HepG2 (cell line): ENCODE measurements around the gene PTPN22. TPM values are rescaled to one million over a fixed set of nuclear protein-coding genes. Genes with fewer than 3 reads are reported as not detected.

Experiments used
- HOXA3 ChIP-seq: sonication (generic); formaldehyde crosslinking; IDR thresholded peaks from 2 replicates; pipeline ENCODE4 v1.5.0; 2020; ENCODE audit warnings: missing genetic modification reagents
- JUNB ChIP-seq: sonication (generic); formaldehyde crosslinking; IDR thresholded peaks from 2 replicates; pipeline ENCODE4 v1.8.0; 2022; ENCODE audit warnings: missing genetic modification reagents, mild to moderate bottlenecking, borderline replicate concordance
- JUND ChIP-seq: sonication (generic); formaldehyde crosslinking; IDR thresholded peaks from 2 replicates; pipeline ENCODE4 v1.8.0; 2022; ENCODE audit warnings: mild to moderate bottlenecking, missing genetic modification reagents
- KDM3A ChIP-seq: IDR thresholded peaks from 2 replicates; pipeline ENCODE4 v1.6.1; 2018; ENCODE audit warnings: low read depth, missing compliant biosample characterization
- MYC ChIP-seq: sonication (generic); formaldehyde crosslinking; IDR thresholded peaks from 2 replicates; pipeline ENCODE4 v1.9.0; 2021; ENCODE audit warnings: missing genetic modification reagents, borderline replicate concordance
- REST ChIP-seq, 2 experiments: IDR thresholded peaks; 2 replicates each; pipeline ENCODE4 v1.6.1; 2011 to 2012; ENCODE audit warnings: low read length in 2 of 2, borderline replicate concordance in 1 of 2, low read depth in 1 of 2, mild to moderate bottlenecking in 1 of 2, moderate library complexity in 1 of 2
- SOX5 ChIP-seq: IDR thresholded peaks from 2 replicates; pipeline ENCODE4 v1.6.1; 2016; ENCODE audit warnings: borderline replicate concordance
- STAT5B ChIP-seq: sonication (generic); formaldehyde crosslinking; IDR thresholded peaks from 2 replicates; pipeline ENCODE4 v1.4.0; 2020; ENCODE audit warnings: missing genetic modification reagents
- TRAFD1 ChIP-seq: sonication (generic); formaldehyde crosslinking; IDR thresholded peaks from 2 replicates; pipeline ENCODE4 v1.5.1; 2020; ENCODE audit warnings: missing genetic modification reagents, mild to moderate bottlenecking, borderline replicate concordance
- ZBTB21 ChIP-seq: sonication (generic); formaldehyde crosslinking; IDR thresholded peaks from 2 replicates; pipeline ENCODE4 v1.4.0; 2020; ENCODE audit warnings: missing genetic modification reagents
- ZFP1 ChIP-seq: IDR thresholded peaks from 2 replicates; pipeline ENCODE4 v1.6.1; 2016
- ZMYM2 ChIP-seq: sonication (generic); formaldehyde crosslinking; IDR thresholded peaks from 2 replicates; pipeline ENCODE4 v1.8.0; 2022; ENCODE audit warnings: mild to moderate bottlenecking, missing genetic modification reagents
- ZNF17 ChIP-seq: sonication (generic); formaldehyde crosslinking; IDR thresholded peaks from 2 replicates; pipeline ENCODE4 v1.5.0; 2020; ENCODE audit warnings: mild to moderate bottlenecking, missing genetic modification reagents
- ZNF232 ChIP-seq: sonication (generic); formaldehyde crosslinking; IDR thresholded peaks from 2 replicates; pipeline ENCODE4 v1.4.0; 2020; ENCODE audit warnings: missing genetic modification reagents, borderline replicate concordance
- ZNF281 ChIP-seq: sonication (generic); formaldehyde crosslinking; IDR thresholded peaks from 2 replicates; pipeline ENCODE4 v1.4.0; 2020; ENCODE audit warnings: missing genetic modification reagents, borderline replicate concordance
- ZNF567 ChIP-seq: sonication (generic); formaldehyde crosslinking; IDR thresholded peaks from 2 replicates; pipeline ENCODE4 v1.8.1; 2023; ENCODE audit warnings: mild to moderate bottlenecking, missing genetic modification reagents, borderline replicate concordance
- ZNF576 ChIP-seq: sonication (generic); formaldehyde crosslinking; IDR thresholded peaks from 2 replicates; pipeline ENCODE4 v1.4.0; 2020; ENCODE audit warnings: mild to moderate bottlenecking, missing genetic modification reagents
- ZNF644 ChIP-seq: IDR thresholded peaks from 2 replicates; pipeline ENCODE4 v1.6.1; 2016; ENCODE audit warnings: low read depth
- ZNF75D ChIP-seq: sonication (generic); formaldehyde crosslinking; IDR thresholded peaks from 2 replicates; pipeline ENCODE4 v1.8.1; 2023; ENCODE audit warnings: missing genetic modification reagents, mild to moderate bottlenecking, borderline replicate concordance
- ZSCAN20 ChIP-seq: sonication (generic); formaldehyde crosslinking; IDR thresholded peaks from 2 replicates; pipeline ENCODE4 v1.4.0; 2020; ENCODE audit warnings: missing genetic modification reagents, mild to moderate bottlenecking, borderline replicate concordance
- polyA plus RNA-seq, 8 experiments: library from polyadenylated mRNA; depleted of rRNA in 3 of 8; stranded (reverse) in 7 of 8; unstranded in 1 of 8; fragments of >200 nt; fragmentation: Illumina TruSeq in 4 of 8; extraction: Trizol in 4 of 8; gene quantifications; 2 replicates each; pipeline versions ENCODE4 v1.2.1 to v1.2.3, GENCODE V29; 2011 to 2016; ENCODE audit warnings: low read depth in 4 of 8, missing spikeins in 1 of 8, mixed read lengths in 1 of 8; ENCODE audit not compliant: insufficient read depth in 1 of 8
- total RNA-seq, 5 experiments: library from RNA; depleted of rRNA; stranded (reverse); fragments of >200 nt; fragmentation: Illumina TruSeq; extraction: Trizol; gene quantifications; 2 replicates each; pipeline ENCODE4 v1.2.3, GENCODE V29; 2016; ENCODE audit warnings: low read depth in 1 of 5

PTPN22 gene
- total and polyA plus RNA-seq, 2 of the 13 experiments (the other 11 are each of a cell fraction or from before 2014, with no cell fraction given), result not detected

- no peak for TF ChIP-seq ZBTB21 (CRISPR knock-in tag)
- TF ChIP-seq ZNF17 (CRISPR knock-in tag), result no peak
- no peak for TF ChIP-seq TRAFD1 (CRISPR knock-in tag)
- TF ChIP-seq ZNF75D (CRISPR knock-in tag), result no peak
- TF ChIP-seq JUNB (CRISPR knock-in tag), result peak; percentile 89
- TF ChIP-seq HOXA3 (CRISPR knock-in tag), result peak; percentile 20; the same call in 1 of the 2 replicates
- TF ChIP-seq ZNF567 (CRISPR knock-in tag), result no peak
- no peak for TF ChIP-seq STAT5B (CRISPR knock-in tag)
- no peak for TF ChIP-seq ZFP1 (CRISPR knock-in tag)
- no peak for TF ChIP-seq ZMYM2
- TF ChIP-seq ZNF232 (CRISPR knock-in tag), result no peak
- peak; percentile 83 for TF ChIP-seq JUND (CRISPR knock-in tag)
- TF ChIP-seq ZNF576 (CRISPR knock-in tag), result no peak
- TF ChIP-seq ZNF281 (CRISPR knock-in tag), result no peak
- no peak for TF ChIP-seq MYC (CRISPR knock-in tag)
- no peak for TF ChIP-seq ZNF644
- no peak for TF ChIP-seq SOX5
- no peak for TF ChIP-seq REST (IDR thresholded peaks at IDR 0.05; ENCODE audit: borderline replicate concordance in 1 of 2, low read depth in 1 of 2, low read length in 2 of 2)
- no peak for TF ChIP-seq ZSCAN20
- TF ChIP-seq KDM3A (CRISPR knock-in tag), result no peak
Measured at GRCh38 chr1:113804421-113805255, 66.9 kb downstream of the PTPN22 start (continued).
